ENCODE results near the gene ZNF334.

The ZNF334 gene

GRCh38 chr20:46512943-46513844, at the start of gene ZNF334:
Gene ZNF334, minus strand, starts transcription at chr20:46513559. Its CDS starts 1,457 bp downstream, at chr20:46512102.
- no peak for DNase-seq

DNA sequence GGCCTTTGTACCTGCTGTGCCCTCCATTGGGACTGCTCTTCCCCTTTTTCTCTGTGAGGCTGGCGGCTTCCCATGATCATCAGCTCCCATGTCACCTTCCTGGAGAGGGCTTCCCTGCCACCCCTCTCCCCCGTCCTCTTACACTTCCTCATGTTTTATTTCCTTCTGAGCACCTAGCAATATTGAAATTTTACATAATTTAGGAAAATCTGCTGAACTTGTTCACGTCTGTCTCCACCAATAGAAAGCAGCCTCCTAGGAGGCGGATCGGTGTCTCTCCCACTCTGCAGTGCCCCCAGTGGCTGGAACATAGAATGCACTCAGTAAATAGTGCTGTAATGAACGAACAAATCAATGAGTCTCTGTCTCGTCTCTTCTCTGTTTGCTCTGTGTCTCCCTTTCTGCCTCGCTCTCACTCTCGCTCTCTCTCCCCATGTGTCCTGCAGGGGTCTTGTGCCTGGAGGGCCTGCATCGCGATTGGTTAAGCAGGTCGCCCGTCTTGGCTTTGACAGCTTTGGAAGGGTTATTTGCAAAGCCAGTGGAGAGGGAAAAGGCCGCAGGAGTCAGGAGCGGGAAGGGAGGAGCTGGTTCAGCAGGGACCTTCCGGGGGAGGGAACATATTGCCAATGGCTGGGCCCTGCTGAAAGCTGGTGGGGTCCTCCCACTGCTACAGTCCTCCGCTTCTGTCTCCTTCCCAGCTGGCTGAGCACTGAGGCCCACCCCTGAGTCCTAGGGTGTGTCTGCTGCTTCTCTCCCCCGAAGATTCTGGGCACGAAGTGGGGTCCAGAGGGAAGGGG, 49.2 kb upstream of the ZNF334 start:
- DNase-seq = peak; percentile 45

DNA sequence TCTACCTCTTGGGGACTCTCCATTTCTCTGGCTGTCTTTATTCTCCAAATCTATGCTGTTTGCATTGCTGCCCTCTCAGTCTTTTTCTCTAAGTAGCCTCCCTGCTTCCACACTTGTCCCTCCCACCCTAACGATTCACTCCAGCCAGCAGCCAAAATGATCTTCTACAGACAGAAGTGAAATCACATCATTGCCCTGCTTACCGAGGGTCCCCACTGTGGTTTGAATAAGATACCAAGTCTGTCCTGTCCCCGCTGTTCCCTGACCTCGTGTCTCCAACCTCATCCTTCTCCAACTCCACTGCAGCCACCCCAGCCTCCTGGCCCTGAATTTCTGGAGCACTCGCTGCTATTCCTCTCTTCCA, 48.6 kb upstream of the ZNF334 start:
- DNase-seq = no peak

DNA sequence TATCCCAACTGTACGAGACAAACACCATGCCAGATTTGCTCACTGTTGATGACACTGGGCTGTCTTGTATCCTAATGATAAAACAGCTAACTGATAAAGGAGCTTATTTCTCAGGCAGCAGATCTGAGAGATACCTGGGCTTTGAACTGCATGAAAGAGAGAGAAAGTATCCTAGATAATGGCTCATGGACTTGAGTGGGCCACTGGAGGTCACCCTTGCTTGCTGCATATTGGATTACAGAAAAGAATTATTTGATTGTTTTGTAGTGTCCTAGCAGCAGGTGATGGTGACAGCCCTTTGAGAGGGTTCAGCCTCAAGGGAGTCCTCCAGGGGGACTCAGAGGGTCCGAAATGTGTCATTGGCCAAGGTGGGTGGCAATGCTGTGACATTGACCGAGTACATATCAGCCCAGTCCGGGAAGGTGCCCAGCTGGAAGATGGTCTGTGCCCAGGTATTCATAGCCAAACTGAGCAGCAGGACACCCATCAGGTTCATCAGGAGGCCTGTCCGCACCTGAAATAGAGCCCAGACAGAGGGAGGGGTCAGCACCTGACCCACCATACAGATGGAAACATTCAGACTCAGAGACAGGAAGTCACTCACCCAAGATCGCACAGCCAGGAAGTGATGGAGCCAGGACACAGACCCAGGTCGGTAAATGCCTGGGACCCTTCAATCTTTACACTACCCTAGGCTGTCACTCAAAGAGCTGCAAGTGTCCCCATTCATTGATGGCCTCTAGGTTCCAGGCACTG, 46.5 kb upstream of the ZNF334 start:
- no peak for DNase-seq

DNA sequence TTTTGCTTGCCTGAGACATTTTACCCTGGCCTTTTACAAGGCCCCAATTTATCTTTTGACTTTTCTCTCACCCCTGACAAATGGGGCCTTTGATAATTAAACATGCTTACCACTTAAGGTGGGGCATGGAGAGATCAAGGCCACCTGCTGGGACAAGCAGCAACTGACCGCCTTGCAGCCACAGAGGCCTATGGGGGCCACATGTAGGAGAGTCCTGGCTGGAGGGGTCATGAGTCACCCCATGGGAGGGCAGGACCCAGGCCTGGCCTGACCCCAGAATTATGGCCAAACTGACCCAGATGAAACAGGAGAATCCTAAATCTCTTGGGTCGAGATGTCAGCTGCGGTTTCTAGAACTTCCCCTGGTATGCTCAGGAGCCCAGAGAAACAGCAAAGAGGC, 45.6 kb upstream of the ZNF334 start:
- DNase-seq = no peak

DNA sequence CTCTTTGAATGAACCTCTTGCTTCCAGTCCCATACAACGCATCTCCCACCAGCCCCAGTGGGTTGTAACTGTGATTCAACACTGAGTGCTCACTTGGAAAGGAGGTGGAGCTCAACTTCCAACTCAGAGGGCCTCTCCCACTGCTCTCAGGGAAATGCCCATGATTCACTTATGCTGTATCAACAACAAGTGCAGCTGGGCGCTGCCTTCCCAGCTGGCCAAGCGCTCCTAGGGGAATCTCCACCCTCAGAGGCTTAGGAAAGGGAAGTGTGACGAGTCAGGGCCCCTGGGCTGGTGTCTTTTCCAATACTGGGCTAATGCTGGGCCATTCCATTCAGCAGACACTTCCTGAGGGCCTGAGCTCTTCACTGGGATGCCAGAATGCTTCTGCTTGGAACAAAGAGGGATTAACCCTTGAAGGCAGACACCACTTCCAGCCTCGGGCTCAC, 45.2 kb upstream of the ZNF334 start:
- peak; percentile 84 for DNase-seq

GRCh38 chr20:46557231-46557956, 44.0 kb upstream of the ZNF334 start:
- DNase-seq = no peak

GRCh38 chr20:46555370-46555956, 42.1 kb upstream of the ZNF334 start:
- DNase-seq = no peak

DNA sequence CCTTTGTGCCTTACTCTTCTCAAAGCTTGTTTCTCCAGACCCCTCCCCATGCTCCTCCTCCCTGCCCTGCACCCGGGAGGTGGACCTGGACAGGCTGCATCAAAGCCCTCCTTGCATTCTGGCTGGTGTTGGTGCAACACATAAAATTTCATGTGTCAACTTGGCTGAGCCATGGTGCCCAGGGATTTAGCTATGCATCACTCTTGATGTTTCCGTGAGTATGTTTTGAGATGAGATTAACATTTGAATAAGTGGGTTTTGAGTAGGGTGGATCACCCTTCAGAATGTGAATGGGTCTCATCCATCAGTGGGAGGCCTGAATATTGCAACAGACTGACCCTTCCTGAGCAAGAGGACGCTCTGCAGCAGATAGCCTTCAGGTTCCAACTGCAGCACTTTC, 41.5 kb upstream of the ZNF334 start:
- no peak for DNase-seq

- DNase-seq = no peak
These were observed 40.6 kb upstream of the ZNF334 start for GRCh38 chr20:46553926-46554325.

DNA sequence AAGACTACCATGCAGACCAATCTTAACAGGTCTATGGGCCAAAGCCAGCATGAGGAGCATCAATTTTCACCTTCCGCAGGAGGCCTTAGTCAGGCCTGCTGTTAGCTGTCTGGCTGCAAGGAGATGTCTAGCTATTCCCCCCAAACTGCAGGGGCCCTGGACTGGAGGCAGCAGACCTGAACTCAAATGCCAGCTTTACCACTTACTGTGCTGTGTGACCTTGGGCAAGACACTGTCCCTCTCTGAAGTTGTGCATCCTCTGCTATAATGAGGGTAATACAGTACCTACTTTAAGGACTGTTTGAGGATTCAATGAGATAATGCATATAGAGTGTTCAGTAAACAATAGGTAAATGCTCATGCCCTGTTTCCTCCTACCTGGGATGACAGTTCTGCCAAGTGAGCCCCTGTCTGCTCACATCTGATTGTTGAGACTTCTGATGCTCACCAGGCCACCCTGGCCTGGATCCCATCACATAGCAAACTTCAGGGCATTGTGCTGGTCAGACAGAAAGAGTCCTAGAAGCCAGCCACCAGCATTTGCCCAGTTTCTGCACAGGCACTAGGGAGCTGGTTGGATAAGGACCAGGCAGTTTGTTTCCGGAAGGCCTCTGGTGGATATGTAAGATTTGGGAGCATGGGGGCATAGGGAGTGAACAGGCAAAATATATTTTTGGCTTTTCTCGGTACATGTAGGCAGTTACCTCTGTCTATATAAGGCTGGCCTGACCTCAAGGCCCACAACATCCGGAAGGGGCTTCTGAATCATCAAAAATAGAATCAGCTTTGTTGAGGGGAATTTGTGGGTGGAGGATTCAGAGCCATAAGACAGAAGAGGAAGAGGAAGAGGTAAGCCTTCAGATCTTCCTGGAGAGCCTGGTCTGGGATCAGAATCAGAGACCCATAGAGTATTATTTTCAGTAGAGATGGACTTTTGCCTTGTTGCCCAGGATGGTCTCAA, 39.4 kb upstream of the ZNF334 start:
- no peak for DNase-seq

GRCh38 chr20:46551522-46552381, 38.4 kb upstream of the ZNF334 start:
- DNase-seq = no peak

GRCh38 chr20:46550461-46550860, 37.1 kb upstream of the ZNF334 start, which contains the start of gene OCSTAMP:
Gene OCSTAMP, minus strand, starts transcription at chr20:46550654. Its CDS starts 94 bp downstream, at chr20:46550560.
- no peak for DNase-seq

GRCh38 chr20:46549188-46549972, 36.0 kb upstream of the ZNF334 start:
- no peak for DNase-seq

- DNase-seq = no peak
These were observed 35.3 kb upstream of the ZNF334 start for GRCh38 chr20:46548688-46549087.

- no peak for DNase-seq
These were observed 34.6 kb upstream of the ZNF334 start for GRCh38 chr20:46547995-46548394.

DNA sequence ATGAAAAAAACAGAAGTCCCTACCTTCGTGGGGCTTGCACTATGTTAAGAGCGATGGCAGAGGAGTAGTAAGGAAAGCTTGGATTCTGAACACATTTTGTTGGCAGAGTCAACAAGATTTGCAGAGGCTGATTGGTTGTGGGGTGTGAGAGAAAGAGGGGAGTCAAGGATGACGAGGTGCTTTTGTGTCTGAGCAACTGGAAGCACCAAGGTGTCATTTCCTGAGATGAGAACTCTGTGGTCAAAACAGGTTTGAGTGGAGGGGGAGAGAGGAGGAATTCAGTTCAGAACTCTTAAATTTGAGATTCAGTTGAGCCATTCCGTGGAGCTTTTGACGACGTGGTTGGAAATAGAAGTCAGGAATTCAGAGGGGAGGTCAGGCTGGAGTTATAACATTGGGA, 33.6 kb upstream of the ZNF334 start:
- DNase-seq = no peak

GRCh38 chr20:46546298-46546697, 32.9 kb upstream of the ZNF334 start:
- DNase-seq = no peak

- no peak for DNase-seq
These were observed 32.4 kb upstream of the ZNF334 start for GRCh38 chr20:46545827-46546138.

Measured in GOT3 (cell line).